ENCODE results near the gene DLAT.

- TF ChIP-seq, protein P1, sequence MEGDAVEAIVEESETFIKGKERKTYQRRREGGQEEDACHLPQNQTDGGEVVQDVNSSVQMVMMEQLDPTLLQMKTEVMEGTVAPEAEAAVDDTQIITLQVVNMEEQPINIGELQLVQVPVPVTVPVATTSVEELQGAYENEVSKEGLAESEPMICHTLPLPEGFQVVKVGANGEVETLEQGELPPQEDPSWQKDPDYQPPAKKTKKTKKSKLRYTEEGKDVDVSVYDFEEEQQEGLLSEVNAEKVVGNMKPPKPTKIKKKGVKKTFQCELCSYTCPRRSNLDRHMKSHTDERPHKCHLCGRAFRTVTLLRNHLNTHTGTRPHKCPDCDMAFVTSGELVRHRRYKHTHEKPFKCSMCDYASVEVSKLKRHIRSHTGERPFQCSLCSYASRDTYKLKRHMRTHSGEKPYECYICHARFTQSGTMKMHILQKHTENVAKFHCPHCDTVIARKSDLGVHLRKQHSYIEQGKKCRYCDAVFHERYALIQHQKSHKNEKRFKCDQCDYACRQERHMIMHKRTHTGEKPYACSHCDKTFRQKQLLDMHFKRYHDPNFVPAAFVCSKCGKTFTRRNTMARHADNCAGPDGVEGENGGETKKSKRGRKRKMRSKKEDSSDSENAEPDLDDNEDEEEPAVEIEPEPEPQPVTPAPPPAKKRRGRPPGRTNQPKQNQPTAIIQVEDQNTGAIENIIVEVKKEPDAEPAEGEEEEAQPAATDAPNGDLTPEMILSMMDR (IDR thresholded peaks at IDR 0.05) = no peak
- TF ChIP-seq HOXA7 (CRISPR knock-in tag; IDR thresholded peaks at IDR 0.05) = no peak
- TF ChIP-seq CEBPB (IDR thresholded peaks at IDR 0.05) = no peak
- TF ChIP-seq CBX8 (IDR thresholded peaks at IDR 0.05) = no peak
- TF ChIP-seq RAD21 (conservative IDR thresholded peaks at IDR 0.05 in 1 of 2, IDR thresholded peaks at IDR 0.05 in 1 of 2) = no peak
- TF ChIP-seq ZFP36 (IDR thresholded peaks at IDR 0.05; ENCODE audit: borderline replicate concordance, partially characterized antibody) = no peak
- TF ChIP-seq POLR2A (IDR thresholded peaks at IDR 0.05; ENCODE audit: low read length) = no peak
- TF ChIP-seq, protein P2, sequence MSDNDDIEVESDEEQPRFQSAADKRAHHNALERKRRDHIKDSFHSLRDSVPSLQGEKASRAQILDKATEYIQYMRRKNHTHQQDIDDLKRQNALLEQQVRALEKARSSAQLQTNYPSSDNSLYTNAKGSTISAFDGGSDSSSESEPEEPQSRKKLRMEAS (IDR thresholded peaks at IDR 0.05) = no peak
- no peak for TF ChIP-seq RCOR1 (IDR thresholded peaks at IDR 0.05; ENCODE audit: low read depth, low read length)
- no peak for TF ChIP-seq MAZ (IDR thresholded peaks at IDR 0.05; ENCODE audit: borderline replicate concordance, low read depth, low read length)
Observed at GRCh38 chr11:112042161-112042960, 17.2 kb downstream of the DLAT start.

Data from A549 (cell line).